ENCODE measurements around the gene TXNIP.

Gene TXNIP

DNA sequence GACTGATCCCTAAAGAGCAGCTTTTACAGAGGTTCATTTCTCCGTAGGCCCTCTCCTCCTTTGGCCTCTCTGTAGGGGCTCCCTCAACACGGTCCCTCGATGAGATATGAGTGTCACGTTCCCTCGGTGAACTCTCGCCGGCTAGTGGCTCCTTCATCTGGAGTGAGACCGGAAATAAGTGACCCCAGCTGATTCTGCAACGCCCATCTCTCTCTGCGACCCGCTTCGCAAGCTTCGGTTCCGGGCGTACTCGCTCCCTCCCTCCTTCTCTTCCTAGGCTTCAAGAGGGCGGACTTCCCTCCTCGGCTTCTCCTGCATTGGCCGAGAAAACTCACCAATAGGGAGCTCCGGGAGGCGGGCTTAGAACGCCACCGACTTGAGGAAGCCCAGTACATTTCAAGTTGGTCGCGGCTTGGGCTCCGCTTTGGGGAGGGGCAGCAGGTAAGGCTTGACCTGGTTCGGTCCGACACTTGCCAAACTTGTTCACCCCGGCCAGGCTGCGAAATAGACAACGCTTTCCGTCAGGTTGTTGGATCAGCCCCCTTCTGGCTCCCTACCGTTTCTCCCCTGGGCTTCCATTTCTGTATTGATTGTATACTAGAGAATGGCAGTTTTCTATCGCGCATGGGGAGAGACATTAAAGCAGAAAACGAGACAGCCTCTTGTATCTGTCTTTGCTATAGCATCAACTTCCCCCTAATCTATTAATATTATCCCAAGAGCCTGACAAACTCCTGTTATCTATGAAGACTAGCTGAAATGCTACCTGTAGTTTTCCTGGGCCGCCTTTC lies 31.9 kb downstream of the TXNIP start, which contains the start of the genes ANKRD34A and POLR3GL:
Gene ANKRD34A (minus strand): TSS at position 248 of the 791 bp plus-strand sequence. CDS start 2,816 bp downstream, outside the sequence.
Gene POLR3GL (plus strand): TSS at position 363 of the 791 bp plus-strand sequence. CDS start 10,176 bp downstream, outside the sequence.
- peak; percentile 54 to 98 (median 93) for DNase-seq

DNA sequence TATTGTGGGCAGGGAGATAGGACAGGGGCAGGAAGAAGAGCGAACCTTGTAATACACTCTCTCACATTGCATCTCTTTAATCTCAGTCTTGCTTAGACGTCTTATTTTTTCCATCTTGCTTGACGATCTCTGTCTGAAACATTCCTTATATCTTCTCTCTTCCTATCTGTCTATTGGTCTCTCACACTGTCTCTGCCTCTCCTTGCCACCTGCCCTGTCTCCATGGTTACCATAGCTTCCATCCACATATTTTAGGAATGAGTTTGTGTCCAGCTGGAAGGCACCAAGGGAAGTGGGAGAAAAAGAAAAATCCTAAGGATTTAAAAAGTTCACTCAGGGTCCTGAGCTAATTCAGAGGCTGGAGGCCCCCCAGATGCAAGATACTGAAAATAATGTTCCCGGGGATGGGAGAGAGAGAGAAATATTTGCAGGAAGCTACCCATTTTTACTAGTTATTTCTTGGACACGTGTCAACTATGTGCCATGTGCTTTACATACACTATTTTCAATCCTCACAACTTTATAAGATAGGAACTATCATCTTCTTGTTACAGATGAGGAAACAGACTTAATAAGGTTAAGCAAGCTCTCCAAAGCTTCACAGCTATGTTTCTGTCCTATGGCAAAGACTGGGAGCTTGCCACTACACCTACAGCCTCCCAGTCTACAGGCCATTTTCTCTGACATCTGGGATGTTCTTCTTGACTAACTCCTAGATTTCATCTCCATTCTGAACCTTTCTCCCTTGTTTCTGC lies 32.9 kb downstream of the TXNIP start:
- no peak for DNase-seq

DNA sequence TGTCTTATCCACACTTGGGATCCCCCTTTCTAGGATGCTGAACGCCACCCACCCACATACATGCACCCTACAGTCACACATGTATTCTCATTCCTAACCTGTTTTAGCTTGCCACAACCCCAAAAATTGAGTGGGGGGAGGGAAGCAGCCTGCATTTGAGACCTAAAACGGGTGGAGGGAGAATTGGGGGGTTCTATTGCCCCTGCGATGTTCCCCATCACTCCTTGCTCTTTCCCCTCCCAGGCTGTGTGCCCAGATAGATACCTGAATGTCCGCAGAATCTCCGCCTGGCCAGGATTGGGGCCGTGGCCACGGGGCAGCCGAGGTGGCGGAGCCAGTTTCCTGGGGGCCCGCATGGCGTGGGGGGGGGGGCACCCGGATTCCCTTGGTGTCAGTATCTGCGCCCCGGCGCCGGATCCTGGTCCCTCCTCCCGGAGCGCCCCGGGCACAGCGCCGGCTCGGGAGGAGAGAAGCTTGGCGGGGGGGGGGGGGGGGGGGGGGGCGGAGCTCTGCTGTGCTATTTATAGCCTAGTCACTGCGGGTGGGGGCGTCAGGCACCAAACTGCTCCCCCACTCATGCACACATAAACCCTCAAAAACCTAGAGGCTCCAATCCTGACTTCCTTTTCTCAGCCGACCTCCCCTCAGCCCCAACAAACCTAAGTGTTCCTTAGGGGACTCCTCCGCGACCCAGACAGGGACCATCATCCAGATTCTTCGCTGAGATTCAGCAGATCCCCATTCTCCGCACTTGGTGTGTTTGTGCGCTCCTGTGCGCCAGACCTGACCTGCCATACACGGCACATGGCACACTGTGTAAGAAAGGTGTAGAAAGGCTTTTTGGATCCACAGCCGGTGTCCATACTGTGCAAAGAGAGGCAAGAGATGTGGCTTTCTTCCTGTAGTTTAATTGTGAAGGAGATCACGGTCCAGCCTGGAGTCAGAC lies 33.9 kb downstream of the TXNIP start:
- DNase-seq, result peak in 55 of 56 donors; percentile 16 to 88 (median 72)

DNA sequence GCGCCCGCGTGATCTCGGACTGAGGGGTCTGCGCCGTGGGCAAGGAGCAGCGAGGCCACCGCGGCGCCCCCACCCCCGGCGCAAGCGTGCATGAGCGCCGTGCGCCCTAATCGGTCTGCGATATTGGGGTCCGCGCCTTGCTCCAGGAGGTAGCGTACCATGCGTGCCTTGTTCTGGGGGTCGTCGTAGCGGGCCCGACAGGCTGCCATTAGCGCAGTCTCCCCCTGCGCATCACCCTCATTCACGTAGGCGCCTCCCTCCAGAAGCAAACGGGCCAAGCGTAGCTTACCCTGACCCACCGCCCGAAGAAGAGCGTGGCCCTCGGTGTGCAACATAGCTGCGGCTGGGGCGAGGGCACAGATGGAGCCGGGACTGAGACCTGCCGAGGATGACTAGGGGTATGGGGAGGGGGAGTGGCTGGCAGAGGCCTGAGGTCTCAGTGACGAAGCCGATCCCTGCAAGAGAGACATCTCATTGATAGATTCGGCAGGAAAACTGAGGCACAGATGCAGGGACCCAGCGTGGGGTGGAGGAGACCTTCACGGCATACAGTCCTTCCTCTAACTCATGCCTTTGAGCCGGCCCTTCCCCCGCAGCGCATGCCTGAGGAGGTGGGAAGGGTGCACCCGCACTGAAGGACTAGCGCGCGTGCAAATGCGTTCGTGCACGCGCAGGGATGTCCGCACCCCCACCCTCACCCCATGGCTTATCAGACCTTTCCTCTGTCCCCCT lies 34.8 kb downstream of the TXNIP start:
- DNase-seq, result peak in 51 of 56 donors; percentile 14 to 78 (median 43)

DNA sequence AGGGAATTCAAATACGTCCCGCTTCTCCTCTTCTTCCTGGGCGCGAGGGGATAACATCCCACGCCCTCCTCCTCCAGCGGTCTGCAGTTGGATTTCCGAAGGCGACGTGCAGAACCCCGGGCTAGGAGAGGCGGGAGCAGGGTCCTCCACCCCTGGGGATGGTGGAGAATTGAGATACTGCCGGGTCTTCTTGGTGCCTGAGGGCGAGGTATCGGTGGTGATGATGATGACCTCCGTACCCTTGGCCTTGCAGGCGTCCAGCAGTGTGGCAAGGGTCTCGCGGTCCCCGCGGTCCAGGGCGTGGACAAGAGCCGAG lies 35.3 kb downstream of the TXNIP start:
- DNase-seq, result peak in 1 of 56 donors; percentile 28

DNA sequence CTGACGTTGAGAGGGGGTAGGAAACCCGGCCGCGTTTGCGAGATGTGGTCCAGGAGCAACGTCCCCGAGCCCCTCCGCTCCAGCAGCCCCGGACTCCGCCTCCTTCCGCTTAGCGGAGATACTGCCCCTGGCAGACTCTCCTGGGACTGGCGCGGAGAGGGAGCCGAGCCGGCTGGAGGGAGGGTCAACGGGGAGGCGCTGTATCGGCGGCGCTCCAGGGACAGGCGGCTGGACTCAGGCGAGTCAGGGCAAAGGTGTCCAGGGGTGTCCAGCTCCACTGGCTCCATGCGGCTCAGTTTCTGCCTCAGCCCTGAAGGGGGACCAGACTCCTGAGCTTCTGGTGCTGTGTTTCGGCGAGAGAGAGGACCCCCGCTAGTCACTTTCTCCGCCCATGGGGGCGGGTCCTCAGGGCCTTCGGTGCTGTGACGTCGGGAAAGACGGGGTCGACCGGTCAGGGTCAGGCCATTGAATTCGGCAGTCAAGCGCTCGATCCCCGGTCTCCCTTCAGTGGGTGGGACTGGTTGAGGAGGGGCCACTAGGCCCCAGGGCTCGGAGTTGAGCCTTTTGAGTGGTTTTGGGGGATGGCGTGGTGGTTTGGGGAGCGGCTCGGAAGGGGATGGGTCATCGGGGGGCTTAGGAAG lies 35.8 kb downstream of the TXNIP start:
- peak in 51 of 56 donors; percentile 15 to 81 (median 65) for DNase-seq

DNA sequence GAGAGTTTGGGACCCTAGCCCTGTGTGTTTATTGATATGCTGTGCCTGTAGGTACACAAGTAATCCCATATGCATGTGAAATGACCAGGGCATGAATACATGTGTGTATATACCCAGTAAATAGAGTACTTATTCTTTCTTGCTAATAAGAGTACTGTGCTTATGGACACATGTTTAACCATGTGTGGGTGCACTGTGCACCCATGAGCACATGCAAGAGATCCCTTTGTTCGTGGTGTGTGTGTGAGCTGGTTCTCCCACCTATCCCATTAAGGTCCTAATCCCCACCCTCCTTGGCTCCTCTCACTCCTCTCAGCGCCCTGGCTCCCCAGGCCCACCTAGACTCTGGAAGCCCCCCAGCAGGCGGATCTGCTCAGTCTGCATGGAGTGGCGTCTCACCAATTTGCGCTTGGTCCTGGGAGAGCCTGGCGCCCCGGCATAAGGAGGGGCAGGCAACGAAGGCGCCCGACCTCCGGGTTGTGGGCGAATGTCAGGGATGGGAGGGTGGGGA lies 36.4 kb downstream of the TXNIP start:
- DNase-seq, result peak in 3 of 56 donors; percentile 39 to 60 (median 49)

DNA sequence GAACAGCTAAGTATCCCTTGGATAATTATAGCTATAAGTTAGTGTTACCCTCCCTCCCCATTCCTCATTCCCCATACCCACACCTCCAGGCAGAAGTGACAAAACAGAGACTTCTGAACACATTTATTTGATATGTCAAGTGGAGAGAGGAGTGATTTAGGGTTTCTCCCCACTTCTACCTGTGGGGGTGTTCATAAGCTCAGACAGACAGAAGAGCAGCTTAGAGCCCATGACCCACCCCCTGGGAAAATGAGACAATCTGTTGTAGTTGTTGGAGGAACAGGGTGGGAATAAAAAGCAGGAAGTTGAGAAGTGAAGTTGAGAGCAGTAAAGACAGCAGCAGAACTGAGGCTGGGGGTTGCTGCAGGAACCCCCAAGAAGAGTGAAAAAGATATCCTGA lies 37.0 kb downstream of the TXNIP start:
- no peak for DNase-seq

DNA sequence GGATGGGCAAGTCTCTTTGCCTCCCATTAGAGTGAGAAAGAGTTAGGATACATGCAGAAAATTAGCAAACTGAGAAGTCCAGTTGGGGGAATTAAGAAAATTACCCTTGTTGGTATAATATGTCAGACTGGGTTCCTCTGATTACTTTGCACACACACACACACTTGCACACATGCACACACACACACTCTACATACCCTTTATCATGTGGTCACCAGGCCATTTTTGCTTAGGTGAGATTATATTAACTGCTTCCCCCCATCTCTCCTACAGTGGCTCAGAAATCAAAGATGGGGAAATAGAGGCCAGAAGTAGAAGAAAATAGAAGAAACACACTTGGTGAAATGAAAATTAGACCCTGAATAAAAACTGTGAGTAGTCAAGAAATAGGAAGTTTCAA lies 37.6 kb downstream of the TXNIP start:
- no peak for DNase-seq

DNA sequence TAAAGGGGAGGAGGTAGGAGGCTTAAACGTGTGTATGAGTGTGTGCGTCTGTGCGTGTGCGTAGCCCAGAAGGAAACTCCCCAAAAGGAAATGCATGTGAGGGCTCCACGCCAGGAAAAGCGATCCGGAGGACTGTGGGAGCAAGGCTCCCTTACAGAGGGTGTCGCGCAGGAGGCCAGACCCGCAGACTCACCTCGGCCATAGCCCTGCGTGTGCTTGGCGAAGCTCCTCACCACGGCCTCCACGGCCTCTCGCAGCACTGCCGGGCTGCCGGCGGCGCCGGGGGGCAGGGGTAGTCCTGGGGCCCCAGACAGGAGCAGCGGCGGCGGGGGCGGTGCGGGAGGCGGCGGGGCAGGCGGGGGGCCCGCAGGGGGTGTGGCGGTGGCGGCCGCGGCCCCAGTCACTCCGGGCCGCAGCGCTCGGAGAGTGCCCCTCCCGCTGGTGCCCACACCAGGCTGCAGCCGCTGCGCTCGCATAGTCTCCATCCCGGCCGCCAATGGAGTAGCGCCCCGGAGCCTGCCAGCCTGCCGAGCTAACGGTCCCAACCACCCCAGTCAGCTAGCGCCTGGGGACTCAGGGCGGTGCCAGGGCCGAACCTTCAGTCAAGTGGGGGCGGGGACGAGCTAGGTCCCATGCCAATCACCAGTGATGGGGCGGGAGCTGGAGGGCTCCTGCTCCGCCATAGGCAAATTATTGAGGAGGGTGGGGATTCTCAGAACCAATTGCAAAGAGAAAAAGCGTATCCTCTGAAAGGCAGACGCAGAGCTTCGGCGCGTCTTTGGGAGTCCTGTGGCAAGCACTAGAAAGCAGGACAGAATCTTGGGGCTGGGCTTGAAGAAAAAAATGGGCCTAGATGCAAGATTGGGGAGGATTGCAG lies 38.7 kb downstream of the TXNIP start, which contains the start of gene LIX1L:
Gene LIX1L (minus strand): TSS at position 575 of the 877 bp plus-strand sequence. CDS start 90 bp downstream, at position 485.
- peak; percentile 80 to 98 (median 96) for DNase-seq

DNA sequence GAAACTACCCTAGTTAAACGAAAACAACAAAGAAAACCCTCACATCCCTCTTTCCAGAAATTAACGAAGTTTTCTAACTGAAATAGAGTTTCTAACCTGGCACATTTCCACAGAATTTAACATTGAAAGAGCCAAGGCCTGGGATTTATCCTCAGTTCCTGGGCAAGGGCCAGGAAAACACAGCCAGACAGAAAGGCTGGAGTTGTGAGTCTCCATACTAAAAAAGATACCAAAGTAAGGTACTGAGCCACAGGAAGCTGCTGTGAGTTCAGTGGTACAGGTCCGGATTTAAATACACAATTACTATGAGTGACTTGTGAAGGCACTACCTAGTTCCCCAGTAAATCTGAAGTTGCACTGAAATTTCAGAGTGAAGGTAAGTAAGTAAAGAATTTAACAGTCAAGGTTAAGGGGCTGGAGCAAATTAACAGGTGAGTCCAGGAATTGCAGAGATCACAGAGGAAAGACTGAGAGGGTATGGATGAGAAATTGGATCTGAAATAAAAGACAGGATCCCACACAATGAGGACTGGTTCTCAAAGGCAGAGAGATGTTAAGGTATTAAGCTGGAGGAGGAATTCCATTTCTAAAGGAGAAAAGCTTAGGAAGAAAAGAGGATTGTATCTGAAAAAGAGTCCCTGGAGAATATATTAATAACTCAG lies 39.5 kb downstream of the TXNIP start:
- peak in 12 of 56 donors; percentile 1 to 45 (median 10) for DNase-seq

DNA sequence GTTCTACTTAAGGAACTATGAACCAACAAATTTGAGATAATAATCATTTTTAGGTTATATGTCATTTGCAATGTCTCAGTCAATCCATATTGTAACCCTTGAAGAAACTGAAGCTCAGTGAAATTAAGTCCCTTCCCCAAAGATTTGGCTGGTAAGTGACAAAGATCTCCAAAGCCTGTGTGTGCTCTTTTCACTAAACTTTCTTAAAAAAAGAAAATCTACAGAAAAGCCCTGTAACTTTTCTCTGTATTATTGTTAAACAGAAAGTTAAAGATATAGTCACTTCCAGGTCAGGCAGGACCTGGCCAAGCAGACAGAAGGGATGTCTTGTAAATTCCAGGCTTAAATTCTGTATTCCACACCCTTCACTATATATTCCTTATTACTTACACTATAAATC lies 40.0 kb downstream of the TXNIP start:
- no peak for DNase-seq

DNA sequence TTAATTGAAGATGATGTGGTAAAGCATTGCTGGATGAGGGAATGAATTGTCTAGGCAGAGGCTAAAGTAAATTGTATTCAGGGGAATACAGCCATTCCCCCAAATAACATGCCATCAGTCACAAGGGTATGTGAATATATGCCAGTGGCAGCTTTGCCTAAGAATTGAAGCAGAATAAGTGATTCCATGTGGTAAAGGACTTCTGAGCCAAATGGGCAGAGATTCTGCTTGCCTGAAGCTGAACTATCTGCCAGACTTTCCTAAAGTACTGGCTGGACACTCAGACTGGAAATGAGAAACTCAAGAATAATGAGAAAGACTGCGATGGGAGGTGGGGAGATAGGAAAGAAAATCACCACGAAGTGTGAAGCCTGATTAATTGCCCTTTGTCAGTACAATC lies 40.9 kb downstream of the TXNIP start:
- DNase-seq, result peak in 3 of 56 donors; percentile 3 to 30 (median 5)

DNA sequence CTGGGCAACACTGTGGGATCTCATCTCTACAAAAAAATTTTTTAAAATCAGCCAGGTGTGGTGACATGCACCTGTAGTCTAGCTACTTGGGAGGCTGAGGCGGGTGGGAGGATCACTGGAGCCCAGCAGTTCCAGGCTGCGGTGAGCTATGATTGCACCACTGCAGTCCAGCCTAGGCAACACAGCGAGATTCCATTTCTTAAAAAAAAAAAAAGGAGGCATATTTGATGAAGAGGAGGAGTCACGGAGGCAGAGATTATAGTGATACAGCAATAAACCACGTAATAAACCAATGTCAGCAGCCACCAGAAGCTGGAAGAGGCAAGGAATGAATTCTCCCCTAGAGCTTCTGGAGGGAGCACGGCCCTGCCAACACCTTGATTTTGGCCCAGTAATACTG lies 42.5 kb downstream of the TXNIP start:
- DNase-seq, result no peak

DNA sequence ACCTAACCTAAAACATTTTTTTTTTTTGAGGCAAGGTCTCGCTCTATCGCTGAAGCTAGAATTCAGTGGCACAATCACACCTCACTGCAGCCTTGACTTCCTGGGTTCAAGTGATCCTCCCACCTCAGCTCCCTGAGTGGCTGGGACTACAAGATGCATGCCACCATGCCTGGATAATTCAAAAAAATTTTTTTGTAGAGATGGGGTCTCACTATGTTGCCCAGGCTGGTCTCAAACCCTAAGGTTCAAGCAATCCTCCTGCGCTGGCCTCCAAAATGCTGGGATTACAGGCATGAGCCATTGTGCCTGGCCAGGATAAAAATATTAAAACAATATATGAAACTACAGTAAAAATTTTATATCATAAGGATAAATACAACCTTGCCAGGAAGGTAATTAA lies 43.5 kb downstream of the TXNIP start:
- no peak for DNase-seq

DNA sequence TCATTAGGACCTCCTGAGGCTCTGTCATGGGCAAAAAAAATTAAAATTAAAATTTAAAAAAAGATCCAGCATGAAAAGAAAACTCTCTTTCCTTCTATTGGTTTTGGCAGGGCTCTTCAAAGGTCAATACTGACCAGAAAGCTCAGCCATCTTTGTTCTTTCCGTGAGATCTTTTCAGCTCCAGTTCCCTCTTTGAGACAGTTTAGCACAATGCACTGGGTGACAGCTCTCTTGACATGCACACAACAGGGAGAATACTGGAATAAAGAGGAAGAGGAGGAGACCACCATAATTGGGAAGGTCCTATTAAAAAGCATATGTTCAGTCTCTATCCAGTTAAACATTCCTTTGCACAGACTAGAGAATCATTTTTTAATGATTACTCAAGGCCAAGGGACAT lies 44.9 kb downstream of the TXNIP start:
- no peak for DNase-seq

DNA sequence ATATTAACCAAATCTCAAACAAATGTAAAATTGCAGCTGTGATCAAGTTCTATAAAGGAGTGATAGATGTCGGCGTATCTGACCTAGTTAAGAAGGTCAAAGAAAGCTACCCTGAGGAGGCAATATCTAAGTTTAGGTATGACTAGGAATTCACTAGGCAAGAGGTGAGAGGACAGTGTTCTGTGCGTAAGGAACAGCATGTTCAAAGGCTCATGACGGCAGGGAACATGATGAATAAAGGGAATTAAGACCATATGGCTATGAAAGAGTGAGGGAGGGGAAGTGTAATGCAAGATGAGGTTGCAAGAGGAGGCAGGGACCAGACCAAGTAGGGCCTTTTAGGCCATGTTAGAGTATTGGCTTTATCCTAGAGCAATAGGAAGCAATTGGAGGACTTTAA lies 47.2 kb downstream of the TXNIP start:
- DNase-seq, result no peak

DNA sequence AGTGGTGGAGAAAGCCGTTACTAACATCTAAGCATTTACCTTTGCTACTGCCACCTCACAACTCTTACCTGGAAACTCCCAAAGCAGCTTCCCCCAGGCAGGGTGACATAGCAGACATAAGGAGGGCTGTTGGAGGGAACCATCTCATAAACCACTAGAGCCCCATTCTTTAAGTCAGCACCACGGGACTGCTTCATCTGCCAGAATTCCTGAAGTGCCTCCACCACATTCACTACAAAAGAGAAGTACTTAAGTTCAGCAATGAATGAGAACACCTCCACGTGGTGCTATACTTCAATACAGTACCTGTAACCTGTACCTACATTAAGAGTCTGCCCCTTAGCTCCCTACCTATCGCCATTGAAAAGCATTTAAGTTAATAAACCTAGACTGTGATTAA lies 48.8 kb downstream of the TXNIP start:
- DNase-seq, result no peak
